ENCODE data around the gene LRRC8D.

DNA sequence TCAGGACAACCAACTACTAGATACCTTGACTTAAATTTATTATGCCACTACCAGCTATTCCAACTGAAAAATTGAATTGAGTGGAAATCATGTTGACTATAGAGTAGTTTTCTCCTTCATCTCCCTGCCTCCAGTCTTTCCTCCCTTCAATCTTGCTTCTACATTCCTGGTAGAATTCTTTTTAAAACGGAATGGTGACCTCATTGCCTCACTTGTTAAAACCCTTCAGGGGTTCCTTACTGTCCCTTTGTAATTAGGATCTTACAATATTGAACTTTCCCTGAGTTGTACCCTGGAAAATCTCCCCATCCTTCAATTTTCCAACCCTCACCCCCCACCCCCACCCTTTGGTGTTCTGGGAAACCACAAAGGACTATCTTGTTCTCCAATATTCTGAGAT is 91.2 kb downstream of the LRRC8D start:
- TF ChIP-seq, protein P1, sequence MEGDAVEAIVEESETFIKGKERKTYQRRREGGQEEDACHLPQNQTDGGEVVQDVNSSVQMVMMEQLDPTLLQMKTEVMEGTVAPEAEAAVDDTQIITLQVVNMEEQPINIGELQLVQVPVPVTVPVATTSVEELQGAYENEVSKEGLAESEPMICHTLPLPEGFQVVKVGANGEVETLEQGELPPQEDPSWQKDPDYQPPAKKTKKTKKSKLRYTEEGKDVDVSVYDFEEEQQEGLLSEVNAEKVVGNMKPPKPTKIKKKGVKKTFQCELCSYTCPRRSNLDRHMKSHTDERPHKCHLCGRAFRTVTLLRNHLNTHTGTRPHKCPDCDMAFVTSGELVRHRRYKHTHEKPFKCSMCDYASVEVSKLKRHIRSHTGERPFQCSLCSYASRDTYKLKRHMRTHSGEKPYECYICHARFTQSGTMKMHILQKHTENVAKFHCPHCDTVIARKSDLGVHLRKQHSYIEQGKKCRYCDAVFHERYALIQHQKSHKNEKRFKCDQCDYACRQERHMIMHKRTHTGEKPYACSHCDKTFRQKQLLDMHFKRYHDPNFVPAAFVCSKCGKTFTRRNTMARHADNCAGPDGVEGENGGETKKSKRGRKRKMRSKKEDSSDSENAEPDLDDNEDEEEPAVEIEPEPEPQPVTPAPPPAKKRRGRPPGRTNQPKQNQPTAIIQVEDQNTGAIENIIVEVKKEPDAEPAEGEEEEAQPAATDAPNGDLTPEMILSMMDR (IDR thresholded peaks at IDR 0.05), result no peak
- no peak for TF ChIP-seq POLR2A (IDR thresholded peaks at IDR 0.05)

Measured in ovary (tissue), 3 donors.